NK-92 (cell line): ENCODE results near the gene CARD19.

ENCODE experiments used
- DNase-seq: peaks from one replicate; lab custom pipeline; 2025; ENCODE audit not compliant: unreplicated experiment; lab: John Stamatoyannopoulos, UW

Gene CARD19

DNA sequence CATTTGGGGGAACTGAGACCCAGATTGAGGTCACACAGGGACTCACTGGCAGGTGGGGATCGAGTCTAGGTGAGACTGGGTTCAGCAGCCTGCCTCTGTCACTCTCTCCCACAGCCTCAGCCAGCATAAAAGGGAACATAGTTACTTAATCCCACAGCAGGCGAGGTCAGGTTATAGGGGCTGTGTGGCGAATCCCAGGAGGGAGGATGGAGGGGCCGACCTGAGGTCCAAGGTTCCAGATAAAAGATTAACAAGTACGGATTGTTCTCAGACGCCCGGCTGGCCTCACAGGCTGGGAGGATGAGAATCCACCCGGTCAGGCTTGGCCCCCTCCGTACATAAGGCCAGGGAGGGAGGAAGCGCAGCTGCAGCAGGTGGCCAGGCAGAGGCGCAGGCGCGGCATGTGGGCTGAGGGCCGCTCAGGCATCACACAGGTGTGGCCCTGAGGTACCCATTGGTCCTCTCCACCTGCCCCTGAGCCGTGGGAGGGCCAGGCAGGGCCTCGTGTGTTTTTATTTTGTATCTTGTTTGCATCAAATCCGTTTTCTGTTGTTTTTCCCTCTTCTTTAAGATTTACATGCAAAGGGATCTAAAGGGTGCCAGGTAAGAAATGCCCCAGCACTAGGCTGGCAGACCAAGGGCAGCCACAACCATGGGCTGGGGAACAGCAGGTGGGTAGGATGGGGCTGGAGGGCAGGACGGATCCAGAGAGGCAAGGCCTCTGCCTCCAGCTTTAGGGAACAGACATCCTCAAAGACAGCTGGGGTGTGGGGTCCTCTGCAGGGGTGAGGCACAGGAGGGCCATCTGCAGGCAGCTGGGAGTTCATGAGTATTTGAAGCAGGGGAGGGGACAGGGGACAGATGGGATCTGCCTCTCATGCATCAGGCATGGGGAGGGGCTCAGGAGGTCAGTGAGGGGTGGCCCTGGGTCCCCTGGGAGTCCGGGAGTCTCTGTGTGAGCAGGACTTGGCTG lies 33.9 kb upstream of the CARD19 start:
- no peak for DNase-seq

DNA sequence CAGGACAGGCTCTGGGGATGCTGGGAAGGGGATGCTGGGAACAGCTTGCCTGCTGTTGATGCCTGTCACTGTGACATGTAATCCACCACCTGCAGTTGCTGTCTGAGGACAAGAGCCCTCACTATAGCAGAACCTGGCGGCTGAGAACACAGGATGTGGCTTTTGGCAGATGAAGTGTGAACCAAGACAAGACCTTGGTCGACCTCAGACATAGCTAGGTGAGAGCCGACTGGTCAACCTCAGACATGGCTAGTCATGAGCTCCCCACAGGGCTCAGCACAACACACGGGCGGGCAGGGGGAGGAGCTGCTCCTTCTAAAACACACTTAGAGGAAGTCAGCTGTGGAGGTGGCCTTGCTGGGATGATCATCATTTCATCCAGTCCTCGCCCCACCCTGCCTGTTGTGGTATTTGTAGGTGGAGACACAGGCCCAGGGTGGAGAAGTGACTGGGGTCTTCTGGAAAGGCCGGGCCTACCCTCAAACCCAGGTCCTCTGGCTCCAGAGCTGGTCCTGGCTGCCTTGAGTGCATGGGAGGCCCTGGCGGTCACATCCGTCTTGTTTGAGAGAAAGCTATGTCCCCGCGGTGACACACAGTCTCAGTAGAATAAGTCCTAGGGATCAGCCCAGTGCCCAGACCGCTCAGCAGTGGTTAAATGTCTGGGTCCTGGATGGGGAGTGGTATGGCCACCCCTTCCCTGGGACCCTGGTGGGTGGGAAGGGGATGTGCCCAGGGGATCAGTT lies 31.5 kb upstream of the CARD19 start:
- DNase-seq = peak; percentile 42

GRCh38 chr9:93065135-93065720 lies 30.8 kb upstream of the CARD19 start:
- DNase-seq = no peak

DNA sequence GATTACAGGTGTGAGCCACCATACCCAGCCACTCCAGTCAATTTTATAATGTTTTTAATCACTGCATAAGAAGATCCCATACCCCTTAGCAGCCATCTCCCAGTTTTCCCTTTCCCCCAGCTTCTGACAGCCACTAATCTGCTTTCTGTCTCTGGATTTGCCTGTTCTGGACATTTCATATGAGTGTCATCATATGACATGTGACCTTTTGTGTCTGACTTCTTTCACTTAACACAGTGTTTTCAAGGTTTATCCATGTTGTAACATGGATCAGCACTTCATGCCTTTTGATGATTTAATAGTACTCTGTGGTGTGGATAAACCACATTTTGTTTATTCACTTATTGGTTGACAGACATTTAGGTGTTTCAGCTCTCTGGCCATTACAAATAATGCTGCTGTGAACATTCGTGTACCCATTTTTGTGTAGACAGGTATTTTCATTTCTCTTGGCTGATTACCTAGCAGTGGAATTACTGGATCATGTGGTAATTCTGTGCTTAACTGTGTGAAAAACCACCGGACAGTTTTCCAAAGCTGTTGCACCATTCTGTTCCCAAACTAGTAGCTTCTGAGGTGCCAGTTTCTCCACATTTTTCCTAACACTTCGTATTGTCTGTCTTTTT lies 28.9 kb upstream of the CARD19 start:
- no peak for DNase-seq

GRCh38 chr9:93068956-93069355 lies 27.1 kb upstream of the CARD19 start:
- DNase-seq = no peak

- no peak for DNase-seq
These were observed 24.6 kb upstream of the CARD19 start for GRCh38 chr9:93071464-93071863.

DNA sequence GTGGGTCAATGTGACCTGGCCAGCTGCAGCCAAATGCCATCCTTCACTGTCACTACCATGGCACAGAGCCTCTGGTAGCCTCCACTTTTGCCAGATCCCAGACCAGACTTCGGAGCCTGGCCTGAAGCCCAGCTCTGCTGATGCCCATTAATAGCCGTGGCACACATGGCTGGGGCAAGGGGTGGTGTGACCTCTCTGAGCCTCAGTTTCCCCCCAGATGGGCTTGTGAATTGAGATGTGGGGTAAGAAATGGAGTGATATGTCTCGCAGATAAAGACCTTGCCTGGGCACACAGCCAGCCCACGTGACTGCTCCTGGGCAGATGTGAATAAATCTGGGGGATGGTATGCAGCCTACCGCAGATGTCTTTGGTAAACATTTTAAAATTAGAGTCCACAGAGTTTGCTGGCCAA lies 23.6 kb upstream of the CARD19 start:
- no peak for DNase-seq

- DNase-seq = no peak
These were observed 19.8 kb upstream of the CARD19 start for GRCh38 chr9:93076101-93076791.

DNA sequence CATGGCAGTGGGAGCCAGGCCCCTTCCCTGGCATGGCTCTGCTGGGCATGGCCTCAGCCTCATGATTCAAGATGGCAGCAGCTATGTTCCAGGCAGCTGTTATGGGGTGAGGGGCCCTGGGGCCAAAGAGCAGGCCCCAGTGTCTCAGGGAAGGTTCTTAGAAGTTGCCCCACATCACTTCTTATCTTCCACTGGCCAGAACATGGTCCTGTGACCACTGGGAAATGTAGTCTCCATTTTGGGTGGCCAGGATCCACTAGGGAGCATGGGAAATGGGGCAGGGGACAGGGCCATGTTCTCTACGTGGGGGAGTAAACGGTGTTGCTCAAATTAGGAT lies 19.3 kb upstream of the CARD19 start:
- no peak for DNase-seq

- DNase-seq = no peak
These were observed 18.6 kb upstream of the CARD19 start for GRCh38 chr9:93077367-93077766.

DNA sequence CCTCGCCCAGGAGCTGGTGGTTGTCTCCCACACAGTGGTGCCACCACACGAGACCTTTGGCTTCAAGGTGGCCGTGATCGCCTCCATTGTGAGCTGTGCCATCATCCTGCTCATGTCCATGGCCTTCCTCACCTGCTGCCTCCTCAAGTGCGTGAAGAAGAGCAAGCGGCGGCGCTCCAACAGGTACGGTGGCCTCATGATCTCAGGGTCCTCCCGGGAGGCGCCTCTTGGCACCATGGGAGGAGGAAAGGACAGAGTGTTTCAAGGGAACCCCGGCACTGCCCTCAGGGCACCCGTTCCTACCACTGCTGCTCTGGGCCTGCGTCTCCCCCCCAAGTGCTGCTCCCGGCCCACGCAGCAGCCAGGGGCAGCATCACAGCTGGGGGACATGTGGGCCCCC lies 18.2 kb upstream of the CARD19 start:
- no peak for DNase-seq

DNA sequence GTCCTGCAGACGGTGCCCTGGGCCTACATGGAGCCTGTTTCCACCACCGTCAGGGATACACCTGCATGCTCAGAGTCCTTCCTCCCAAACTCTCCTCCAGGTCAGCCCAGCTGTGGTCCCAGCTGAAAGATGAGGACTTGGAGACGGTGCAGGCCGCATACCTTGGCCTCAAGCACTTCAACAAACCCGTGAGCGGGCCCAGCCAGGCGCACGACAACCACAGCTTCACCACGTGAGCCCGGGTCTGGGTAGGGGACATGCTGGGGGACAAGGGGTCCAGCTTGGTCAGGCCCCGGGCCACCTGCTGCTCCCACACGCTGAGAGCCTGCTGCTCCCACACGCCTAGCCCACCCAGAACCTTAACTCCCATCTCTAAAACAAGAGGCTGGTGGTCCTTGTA lies 16.6 kb upstream of the CARD19 start:
- DNase-seq = no peak

DNA sequence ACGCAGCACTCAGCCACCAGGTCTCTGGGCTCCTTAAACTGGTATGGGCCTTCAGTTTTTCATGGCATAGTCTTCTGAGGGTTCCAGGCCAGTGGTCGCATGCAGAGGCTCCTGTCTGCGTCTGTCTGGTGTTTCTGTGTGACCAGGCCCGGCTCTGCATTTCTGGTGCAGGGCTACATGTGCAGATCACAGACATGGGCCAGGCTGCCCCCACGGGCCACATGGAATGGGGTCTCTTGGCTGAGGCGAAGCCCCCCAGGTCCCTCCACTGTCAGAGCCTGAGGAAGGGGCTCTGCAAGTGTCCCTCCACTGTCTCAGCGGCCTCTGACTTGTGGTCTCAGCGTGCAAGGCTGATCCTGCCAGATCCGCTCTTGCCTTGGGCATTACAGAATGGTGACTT lies 15.6 kb upstream of the CARD19 start:
- no peak for DNase-seq

GRCh38 chr9:93081081-93081529 lies 14.9 kb upstream of the CARD19 start:
- DNase-seq = no peak

GRCh38 chr9:93081931-93082330 lies 14.1 kb upstream of the CARD19 start:
- no peak for DNase-seq

DNA sequence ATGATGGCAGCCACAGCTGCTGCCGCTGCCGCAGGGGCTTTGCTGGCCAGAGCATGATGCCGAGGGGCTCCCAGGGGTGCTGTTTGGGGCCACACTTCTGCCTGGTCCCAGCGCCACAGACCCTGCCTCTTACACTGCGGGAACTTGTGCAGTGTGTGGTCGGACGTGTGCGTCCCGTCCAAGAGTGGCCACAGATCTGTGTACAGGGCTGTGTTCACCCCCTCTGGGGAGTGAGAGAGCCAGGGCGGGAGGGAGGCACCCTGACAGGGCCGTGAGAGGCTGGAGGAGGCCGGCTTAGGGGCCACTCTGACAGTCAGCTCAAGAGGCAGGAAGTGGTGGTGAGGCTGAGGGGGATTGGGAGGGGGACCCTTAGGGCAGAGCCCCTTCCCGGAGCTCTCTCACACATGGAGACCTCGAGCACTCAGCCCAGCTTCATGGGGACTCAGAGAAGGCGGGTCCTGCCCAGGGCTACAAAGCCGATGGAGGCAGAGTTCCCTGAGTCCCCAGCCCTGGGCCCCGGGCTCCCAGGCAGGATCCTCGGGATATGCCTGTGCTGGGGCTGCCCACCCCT lies 13.1 kb upstream of the CARD19 start:
- no peak for DNase-seq

GRCh38 chr9:93083592-93084470 lies 12.2 kb upstream of the CARD19 start:
- DNase-seq = no peak

GRCh38 chr9:93084471-93084881 lies 11.5 kb upstream of the CARD19 start:
- DNase-seq = no peak

GRCh38 chr9:93085676-93086075 lies 10.3 kb upstream of the CARD19 start:
- no peak for DNase-seq
